GM12865 (cell line): ENCODE data around the gene TGM1.

Experiments used
- DNase-seq: peaks from one replicate; pipeline ENCODE4 v3.0.0; 2010; ENCODE audit warnings: low read depth
- H3K4me3 ChIP-seq: 2 replicates; pipeline ENCODE4 v1.5.1; 2011; ENCODE audit warnings: mild to moderate bottlenecking, low read depth, low read length, control low read depth
- CTCF ChIP-seq: IDR thresholded peaks from 2 replicates; pipeline ENCODE4 v1.5.1; 2011; ENCODE audit warnings: low read length, control low read depth, low read depth, inconsistent platforms; ENCODE audit not compliant: insufficient read depth; ENCODE audit errors: missing control alignments

Gene TGM1

GRCh38 chr14:24236689-24237462 is 26.1 kb downstream of the TGM1 start:
- DNase-seq: no peak
- TF ChIP-seq CTCF: no peak
- no peak overlapping the region for H3K4me3 ChIP-seq

- TF ChIP-seq CTCF: no peak
These were observed 26.9 kb downstream of the TGM1 start for GRCh38 chr14:24235804-24236688.

GRCh38 chr14:24234095-24235005 is 28.6 kb downstream of the TGM1 start:
- DNase-seq: no peak
- no peak overlapping the region for H3K4me3 ChIP-seq
- TF ChIP-seq CTCF: no peak

More at GRCh38 chr14:24235804-24236688, 26.9 kb downstream of the TGM1 start:
- DNase-seq: no peak
- H3K4me3 ChIP-seq: no peak overlapping the region

- peak; percentile 36 for DNase-seq
- H3K4me3 ChIP-seq: peak overlapping the region; percentile 82
- TF ChIP-seq CTCF: no peak
These were observed 29.5 kb downstream of the TGM1 start for GRCh38 chr14:24233538-24233866.

- no peak for TF ChIP-seq CTCF
- peak within 1 kb of the TSS; percentile 82 for H3K4me3 ChIP-seq
- DNase-seq: peak; percentile 43
These were observed 30.1 kb downstream of the TGM1 start, which contains the start of gene GMPR2 for GRCh38 chr14:24232645-24233537. Gene GMPR2 (plus strand): TSS chr14:24232929. CDS start chr14:24233254, 325 bp downstream.
